HG03565 (cell line): ENCODE data around the gene USP20.

Experiments used
- ATAC-seq: cut with Tn5 transposase; IDR thresholded peaks from one replicate; pipeline ENCODE4 v1.9.1; 2021; ENCODE audit warnings: mild to moderate bottlenecking, moderate library complexity; ENCODE audit not compliant: unreplicated experiment

Gene USP20

DNA sequence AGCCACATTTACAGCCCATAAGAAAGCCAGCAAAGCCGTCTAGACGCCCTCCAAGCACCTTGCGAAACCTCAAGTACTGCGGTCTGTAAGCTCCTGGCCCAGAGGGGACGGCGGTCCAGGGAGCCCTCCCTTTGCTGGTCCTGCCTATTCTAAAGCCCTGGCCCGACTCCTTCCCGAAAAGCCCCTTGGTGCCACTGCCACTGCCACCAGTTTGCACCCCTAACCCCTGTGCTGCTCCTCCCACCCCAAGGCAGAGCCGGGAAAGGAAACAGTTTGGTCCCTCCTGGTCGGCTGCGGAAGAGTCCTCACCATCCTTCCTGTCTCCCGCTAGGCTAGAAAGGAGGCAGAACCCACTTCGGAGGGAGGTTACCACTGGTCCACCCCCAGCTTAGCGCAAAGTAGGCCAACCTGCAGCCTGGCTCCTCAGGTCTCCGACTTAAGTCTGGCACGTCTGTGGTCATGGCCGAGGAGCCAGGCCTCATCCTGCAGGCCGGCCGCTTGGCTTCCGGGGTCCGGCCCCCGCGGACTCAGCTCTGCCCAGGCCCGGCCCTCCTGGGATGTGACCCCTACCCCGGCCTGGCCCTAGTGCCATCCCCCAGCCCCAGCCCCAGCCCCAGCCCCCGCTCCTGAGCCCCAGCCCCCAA, 12.2 kb upstream of the USP20 start:
- ATAC-seq, result no peak

DNA sequence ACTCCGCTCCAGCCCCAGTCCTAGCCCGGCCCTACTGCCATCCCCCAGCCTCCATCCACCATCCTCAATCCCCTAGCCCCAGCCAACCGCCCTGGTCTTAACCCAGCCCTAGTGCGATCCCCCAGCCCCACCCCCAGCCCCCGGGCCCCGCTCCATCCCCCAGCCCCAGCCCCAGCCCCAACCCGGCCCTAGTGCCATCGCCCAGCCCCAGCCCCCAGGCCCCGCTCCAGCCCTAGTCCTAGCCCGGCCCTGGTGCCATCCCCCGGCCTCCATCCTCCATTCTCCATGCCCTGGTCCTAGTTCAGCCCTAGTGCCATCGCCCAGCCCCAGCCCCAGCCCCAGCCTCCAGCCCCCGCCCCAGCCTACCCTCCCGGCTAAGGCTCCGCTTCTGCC, 11.7 kb upstream of the USP20 start:
- ATAC-seq, result no peak

DNA sequence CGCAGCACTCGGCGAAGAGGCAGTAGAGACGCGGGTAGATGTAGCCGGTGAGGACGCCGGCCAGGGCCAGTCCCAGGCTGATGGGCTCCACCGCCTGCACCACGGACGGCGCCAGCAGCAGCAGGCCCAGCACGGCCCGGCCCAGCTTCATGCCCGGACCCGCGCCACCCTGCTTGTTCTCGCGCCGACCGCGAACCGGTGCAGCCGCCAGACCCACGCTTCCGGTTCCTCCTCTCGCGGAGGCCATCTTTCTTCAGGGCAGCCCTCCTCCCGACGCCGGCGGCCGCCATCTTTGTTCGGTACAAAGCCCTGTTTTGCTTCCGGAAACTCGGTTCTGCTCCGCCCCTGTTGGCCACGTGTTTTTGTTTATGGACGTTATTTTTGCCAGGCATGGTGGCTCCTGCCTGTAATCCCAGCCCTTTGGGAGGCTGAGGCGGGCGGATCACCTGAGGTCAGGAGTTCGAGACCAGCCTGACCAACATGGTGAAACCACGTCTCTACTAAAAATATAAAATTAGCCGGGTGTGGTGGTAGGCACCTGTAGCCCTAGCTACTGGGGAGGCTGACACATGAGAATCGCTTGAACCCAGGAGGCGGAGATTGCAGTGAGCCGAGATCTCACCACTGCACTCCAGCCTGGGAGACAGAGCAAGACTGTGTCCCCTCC, 11.2 kb upstream of the USP20 start, which contains the start of gene TOR1A:
TSS of gene TOR1A (minus strand) at position 202 of the 667 bp plus-strand sequence. CDS start at position 151, 51 bp downstream.
- ATAC-seq, result peak; percentile 89

DNA sequence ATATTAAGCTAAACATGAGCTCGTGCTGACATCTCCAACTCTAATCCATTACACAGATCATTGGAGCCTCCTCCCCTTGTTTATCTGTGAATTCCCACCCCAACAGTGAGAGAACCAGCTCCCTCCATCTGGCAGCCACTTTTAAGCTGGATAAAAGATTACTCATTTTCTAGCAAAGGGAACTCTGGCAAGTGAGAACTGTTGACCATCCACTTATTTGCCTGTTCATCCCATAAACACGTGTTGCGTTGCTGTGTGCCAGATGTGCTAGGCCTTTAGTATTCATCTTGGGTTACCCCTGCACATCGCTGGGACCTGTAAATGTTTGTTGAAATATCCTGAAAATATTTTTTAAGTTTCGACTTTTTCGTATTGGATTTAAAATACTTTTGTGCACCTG, 8.9 kb upstream of the USP20 start:
- ATAC-seq, result no peak

DNA sequence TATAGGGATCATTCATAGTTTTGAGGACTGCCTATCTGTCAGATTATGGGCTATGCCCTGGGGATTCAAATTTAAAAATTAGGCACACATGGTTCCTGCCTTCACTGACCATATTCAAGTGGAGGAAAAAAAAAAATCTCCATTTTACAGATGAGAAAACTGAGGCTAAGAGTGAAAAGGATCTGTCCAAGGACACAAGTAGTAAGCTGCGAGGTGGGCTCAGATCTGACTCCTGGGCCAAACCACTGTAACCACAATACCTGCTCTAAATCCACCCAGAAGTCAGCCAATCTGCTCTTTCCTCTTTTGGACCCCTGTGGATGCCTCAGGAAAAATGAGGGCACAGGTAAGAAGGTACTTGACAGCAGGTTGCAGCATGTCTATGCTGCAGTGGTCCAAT, 8.5 kb upstream of the USP20 start:
- ATAC-seq, result no peak

DNA sequence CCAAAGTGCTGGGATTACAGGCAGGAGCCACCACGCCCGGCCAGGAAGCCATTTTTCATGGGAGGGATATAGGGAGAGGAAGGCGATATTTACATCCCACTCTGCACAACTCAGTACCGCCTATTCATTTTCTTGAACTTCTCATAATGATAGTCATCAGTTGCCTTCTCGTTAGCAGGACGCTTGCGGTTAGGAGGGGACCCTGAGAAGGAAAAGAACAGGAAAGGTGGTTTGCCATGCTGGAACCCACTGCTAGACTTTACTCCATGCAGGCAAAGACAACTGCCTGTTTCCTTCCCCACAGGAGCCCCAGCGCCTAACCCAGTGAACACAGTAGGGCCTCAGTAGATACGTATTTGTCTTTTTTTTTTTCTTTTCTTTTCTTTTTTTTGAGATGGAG, 7.2 kb upstream of the USP20 start:
- ATAC-seq, result no peak

DNA sequence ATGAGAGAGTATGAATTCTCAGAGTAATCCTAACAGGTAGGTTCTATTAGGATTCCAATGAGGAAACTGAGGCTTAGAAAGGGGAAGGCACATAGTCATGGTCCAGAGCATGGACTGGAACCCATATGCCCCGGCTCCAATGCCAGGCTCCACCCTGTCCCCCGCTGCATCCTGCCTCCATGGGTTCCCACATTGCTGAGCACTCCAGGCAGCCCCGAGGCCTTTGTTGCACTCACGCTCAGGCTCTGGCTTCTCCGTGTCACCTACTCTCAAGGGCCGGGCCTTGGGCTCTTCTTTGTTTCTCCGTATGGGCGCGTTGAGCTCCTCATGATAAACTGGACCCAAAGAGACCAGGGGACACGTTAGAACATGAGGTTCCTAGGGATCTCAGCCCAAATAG, 6.3 kb upstream of the USP20 start:
- no peak for ATAC-seq

DNA sequence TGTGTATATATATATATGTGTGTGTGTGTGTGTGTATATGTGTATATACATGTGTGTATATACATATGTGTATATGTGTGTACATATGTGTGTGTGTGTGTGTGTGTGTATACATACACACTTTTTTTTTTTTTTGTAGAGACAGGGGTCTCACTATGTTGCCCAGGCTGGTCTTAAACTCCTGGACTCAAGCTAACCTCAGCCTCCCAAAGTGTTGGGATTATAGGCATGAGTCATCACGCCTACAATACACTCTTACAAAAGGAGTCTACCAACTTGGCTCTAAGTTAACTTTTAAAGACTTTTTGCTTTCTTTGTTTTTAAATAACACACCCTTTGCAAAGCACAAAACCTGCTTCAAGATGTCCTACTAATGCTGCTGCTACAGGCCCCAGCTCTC, 2.3 kb upstream of the USP20 start:
- ATAC-seq, result no peak

DNA sequence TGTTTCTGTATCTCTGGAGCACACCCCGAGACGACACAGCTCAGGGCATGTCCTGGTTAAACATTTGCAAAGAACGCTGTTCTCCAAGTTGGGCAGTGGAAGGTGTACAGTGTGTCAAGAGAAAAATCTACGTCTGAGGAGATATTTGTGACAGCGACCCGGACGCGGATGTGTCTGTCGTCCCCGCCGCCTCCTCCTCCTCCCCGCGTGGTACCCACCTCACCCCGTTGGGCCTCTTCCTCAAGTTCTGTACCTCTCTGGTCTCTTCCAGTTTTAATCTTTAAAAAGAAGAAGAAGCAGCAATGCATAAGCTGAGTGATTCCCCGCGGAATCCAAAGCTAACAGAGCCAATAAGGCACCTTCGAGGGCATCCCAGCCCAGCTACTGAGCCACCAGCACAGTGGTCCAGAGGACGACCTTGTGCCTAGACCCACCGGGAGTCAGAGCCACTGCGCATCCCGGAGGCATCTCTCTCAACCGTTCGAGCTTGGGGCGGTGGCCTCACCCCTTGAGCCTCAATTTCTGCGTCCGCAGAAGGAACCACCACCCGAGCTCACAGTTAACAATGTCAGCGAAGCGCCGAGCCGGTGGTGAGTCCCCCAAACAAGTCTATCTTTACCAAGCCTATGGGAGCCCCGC, 650 bp upstream of the USP20 start:
- ATAC-seq, result peak; percentile 20

DNA sequence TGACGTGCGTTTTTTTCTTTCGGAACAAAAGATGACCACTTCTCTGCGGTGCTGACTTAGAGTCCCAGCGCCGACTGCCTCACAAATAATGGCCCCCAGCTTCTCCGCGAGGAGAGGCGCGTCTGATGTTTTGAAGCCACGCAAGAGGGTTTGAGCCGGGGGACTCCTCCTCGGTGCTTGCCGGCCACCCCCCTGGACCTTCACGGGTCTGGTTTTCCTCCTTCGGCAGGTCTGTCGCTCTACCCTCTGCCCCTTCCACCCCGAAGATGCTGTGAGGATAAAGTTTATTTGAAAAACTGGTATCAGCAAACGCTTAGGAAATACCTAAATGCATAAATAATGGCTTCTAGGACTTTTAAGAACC, 584 bp downstream of the USP20 start:
- no peak for ATAC-seq

DNA sequence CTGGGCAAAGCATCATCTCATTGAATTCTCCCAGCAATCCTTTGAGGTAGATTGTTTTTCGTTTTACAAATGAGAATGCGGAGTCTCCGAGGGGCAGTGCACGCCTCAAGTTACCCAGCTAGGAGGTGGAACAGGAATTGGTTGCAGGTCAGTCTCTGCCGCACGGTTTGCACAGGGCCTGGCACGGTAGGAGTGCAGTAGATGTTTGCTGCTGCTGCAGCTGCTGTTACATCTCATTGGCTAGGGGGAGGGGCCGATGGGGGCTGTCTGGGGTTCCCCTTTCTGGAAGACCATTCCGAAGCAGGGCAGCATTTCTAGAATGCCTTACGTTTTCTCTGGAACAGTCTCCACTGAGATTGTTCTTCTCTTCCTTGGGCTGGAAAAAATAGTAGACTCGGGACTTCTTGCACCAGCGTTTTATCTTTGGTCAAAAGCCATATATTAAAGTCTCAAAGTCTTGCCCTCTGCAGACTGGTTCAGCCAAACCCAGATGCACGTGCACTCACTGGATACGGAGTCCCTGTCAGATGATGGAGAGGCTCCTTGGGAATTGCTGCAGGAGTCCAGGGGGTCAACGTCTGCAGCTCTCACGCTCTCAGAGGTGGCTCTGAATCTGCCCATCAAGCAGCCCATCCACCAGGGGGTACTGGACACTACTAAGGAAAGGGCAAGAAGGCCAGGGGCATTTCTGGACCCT, 1.2 kb downstream of the USP20 start:
- ATAC-seq, result no peak

DNA sequence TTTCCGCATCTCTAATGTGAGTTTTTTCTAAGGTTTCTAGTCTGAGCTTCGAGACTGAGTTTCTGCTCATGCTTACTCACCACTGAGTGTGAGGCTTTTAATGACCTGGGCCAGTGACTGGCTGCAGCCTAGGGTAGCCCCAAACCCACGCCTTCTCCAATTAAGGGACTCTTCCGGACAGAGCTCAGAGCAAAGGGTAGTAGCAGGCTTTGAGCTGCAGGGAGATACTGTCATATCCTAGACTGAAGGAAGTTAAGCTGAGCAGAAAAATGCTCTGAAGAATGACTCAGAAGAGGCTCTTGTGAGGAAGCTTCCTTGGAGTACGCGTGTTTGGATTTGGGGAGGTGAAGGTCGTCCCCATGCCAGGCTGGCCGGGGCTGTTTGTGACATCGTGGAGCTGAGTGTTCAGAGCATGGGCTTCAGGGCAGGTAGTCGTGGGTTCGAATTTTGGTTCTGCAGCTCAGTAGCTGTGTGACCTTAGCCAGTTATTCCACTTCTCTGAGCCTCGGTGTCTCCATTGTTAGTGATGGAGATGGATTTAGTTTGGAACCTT, 3.5 kb downstream of the USP20 start:
- no peak for ATAC-seq

DNA sequence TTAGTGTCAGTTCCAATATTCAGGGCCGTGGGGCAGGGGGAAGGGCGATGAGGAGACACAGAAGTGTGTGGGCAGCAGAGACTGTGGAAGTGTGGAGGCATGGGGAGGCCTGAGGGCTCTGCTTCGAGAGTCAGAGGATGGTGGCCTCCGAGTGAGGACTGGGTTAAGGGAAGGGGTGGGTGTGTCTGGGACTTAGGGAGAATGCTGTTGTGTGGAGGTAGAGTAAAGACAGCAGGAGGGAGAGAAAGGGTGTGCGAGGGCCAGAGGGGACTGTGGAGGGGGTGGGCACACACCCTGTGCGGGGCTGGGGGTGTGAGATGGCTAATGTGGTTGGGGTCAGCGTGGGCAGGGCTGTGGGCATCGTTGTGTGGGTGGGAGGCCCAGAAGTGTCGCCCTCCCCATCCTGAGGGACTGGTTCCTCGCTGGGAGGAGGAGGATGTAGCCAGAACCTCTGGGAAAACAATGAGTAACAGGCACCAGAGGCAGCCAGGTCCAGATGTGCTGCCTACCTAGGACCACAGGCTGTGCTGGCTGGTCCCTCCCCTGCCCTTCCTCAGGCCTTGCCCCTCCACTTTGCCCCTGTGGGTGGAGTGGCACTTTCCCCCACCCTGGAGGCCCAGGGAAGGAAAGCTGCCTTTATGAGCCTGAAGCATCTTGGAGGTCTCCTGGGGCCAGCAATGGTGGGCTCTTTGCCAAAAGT, 4.2 kb downstream of the USP20 start:
- no peak for ATAC-seq

DNA sequence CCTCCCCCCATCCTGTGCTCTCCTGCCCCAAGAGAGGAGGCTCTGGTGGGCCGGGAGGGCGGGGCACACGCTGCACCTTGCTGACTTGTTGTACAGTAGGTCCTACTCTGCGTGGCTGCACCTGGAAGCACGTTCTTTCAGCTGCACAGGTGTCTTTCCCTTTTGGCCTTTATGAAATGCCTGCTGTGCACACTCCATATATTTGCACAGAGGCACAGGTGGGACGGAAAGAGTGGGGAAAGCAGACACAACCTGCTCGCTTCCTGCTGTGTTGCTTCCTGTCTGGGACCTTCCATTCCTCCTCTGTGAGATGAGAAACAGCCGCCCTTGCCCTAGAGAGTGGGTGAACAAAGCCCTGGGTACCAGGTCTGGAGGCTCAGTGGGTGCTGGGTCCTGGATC, 4.8 kb downstream of the USP20 start:
- no peak for ATAC-seq

DNA sequence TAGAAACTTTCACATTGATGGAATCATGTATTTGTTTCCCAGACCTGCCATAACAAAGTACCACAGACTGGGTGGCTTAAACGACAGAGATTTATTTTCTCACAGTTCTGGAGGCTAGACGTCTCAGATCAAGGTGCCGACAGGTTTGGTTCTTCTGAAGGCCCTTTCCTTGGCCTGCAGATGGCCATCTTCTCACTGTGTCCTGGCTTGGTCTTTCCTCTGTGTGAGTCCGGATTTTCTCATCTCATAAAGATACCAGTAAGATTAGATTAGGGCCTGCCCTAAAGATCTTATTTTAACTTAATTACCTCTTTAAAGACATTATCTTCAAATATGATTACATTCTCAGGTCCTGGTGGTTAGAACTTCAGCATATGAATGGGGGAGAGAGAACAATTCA, 5.8 kb downstream of the USP20 start:
- no peak for ATAC-seq

DNA sequence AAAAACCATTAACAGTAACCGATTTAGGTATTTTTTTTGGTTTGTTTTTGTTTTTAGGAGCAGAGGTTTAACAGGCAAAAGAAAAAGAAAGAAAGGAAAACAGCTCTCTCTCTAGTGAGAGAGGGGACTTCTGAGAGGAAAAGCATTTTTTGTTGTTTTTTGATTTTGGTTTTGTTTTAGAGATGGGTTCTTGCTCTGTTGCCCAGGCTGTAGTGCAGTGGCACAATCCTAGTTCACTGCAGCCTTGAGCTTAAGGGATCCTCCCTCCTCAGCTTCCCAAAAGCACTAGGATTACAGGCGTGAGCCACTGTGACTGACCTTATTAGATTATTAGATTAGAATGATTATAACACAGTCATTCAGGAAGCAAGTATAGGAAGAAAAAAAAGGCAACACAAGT, 10.1 kb downstream of the USP20 start:
- no peak for ATAC-seq

DNA sequence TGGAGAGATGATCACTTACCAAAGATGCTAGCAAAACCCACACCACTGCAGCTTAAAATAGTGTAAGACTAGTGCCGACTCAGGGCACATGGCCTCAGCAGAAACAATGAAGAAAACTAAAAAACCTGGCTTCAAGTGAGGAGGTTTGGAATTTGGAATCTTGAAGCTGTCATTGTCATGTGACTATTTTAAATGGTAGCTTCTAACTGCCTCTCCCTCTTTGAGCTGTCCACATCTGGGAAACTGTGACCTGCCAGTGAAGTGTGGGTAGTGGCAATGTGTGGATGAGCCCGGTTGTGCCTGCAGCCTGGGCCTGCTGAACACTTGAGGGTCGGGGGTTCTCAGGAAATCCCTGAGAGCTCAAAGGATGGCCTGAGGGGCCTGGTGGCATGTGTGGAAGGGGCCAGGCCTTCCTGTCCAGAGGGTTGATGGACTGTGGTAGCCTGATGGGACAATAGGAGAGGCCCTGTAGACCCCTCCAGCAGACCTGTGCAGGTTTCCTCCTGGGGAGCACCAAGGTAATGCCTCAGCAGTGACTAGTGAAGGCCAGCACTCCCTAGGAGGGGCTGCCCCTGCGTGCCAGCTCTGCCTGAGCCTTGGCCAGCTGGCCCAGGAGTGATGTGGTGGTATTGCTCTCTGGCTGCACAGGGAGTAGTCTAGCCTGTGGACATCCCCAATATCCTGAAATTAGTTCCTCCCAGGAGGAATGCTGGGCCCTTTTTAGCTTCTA, 13.6 kb downstream of the USP20 start:
- no peak for ATAC-seq

DNA sequence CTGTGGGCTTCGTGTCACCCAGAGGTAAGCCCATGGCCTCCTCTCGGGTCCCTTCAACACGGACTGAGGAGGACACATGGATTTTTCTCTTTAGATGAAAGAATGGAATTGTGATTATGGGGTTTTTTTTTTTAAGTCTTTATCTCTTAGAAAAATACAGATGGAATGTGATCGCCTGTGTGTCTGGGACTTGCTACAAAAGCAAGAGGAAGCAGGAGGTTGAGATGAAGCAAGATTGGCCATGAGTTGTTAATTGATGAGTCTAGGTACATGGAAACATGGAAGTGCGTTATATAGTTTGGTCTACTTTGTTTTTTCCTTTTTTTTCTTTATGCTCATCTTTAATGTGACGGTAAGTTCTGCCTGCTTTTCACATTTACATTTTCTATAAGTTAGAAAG, 14.6 kb downstream of the USP20 start:
- no peak for ATAC-seq

DNA sequence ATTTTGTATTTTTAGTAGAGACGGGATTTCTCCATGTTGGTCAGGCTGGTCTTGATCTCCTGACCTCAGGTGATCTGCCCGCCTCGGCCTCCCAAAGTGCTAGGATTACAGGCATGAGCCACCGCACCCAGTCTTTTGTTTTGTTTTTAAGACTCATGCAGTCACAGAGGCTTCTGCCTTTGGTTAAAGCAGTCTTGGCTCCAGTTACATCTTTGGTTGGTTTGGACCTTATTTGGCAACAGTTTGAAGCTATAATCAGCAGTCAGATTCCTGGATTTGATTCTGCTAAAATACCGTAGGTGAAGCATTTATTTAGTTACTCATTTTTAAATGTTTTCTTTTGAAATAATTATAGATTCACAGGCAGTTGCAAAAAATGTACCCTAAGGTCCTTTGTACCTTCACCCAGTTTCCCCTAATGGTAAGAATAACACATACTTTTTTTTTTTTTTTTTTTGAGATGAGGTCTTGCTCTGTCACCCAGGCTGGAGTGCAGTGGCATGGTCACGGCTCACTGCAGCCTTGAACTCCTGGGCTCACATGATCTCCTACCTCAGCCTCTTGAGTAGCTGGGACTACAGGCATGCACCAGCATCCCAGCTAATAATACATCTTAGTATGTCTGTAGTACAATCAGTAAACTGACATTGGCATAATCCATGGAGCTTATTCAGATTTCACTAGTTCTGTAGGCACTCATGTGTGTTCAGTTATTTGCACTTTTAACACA, 15.7 kb downstream of the USP20 start:
- no peak for ATAC-seq

DNA sequence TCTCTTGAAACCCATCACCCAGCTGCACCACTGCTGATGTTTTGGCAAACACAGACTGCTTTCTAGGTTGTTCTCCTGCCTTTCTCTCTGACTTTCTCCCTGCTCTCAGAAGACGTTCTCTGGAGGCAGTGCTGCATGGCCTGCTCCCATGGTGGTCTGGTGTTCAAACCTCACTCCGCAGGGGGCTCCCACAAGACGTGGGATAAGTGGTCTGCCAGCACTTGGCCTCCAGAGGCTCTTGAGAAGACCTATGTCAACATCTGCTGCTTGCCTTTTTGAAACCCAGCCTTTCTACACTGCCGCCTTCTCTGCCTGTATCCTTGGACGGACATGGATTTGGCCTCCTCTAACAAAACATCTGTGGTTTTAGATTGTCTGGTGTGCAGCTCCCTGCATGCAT, 16.6 kb downstream of the USP20 start:
- no peak for ATAC-seq
